Measurements from ENCODE around the gene EIF2D. TPM values are rescaled to one million over a fixed set of nuclear protein-coding genes. Genes with fewer than 3 reads are reported as not detected.

Gene EIF2D
- total and polyA plus RNA-seq, 2 of the 8 experiments (the other 6 are each of a cell fraction or from before 2014, with no cell fraction given) = 36.1 to 37.1 TPM

GRCh38 chr1:206647224-206647623, 35.0 kb upstream of the EIF2D start:
- H3K23ac ChIP-seq (ENCODE audit: insufficient read length) = no peak overlapping the region
- DNase-seq (ENCODE audit: low read depth in 1 of 2, low spot score in 2 of 2) = no peak
- no peak overlapping the region for H4K8ac ChIP-seq (ENCODE audit: extremely low read depth, insufficient read depth, low read length)
- H3K27ac ChIP-seq (ENCODE audit: low read depth, low read length) = no peak overlapping the region
- no peak overlapping the region for H3K14ac ChIP-seq (ENCODE audit: insufficient read length)
- H3K9me3 ChIP-seq (ENCODE audit: insufficient read depth in 2 of 2, low read depth in 1 of 2, low read length in 1 of 2) = no peaks in the 10 kb centered on the region
- no peaks in the 10 kb centered on the region for H3K27me3 ChIP-seq (replicated peaks in 1 of 4; ENCODE audit: control insufficient read depth in 3 of 4, extremely low read depth in 1 of 4, insufficient read depth in 3 of 4, low read length in 3 of 4)
- TF ChIP-seq KDM5A (IDR thresholded peaks at IDR 0.05; ENCODE audit: low read length) = no peak
- TF ChIP-seq TAF7 (optimal IDR thresholded peaks at IDR 0.05; ENCODE audit: borderline replicate concordance, low read depth, low read length) = no peak
- no peak for TF ChIP-seq EGR1 (IDR thresholded peaks at IDR 0.05; ENCODE audit: borderline replicate concordance, low read depth, low read length)
- no peak for TF ChIP-seq RNF2 (IDR thresholded peaks at IDR 0.05; ENCODE audit: borderline replicate concordance, low read depth, low read length, missing control alignments, poor library complexity, severe bottlenecking)
- TF ChIP-seq ZNF274 (IDR thresholded peaks at IDR 0.05; ENCODE audit: borderline replicate concordance, extremely low read depth, low read length) = no peak
- no peak for TF ChIP-seq TEAD4 (IDR thresholded peaks at IDR 0.05; ENCODE audit: low read depth, low read length)
- TF ChIP-seq KDM4A (IDR thresholded peaks at IDR 0.05; ENCODE audit: low read depth, low read length, severe bottlenecking) = no peak
- no peak for TF ChIP-seq SIX5 (IDR thresholded peaks at IDR 0.05; ENCODE audit: low read depth, low read length)
- TF ChIP-seq TBP (IDR thresholded peaks at IDR 0.05; ENCODE audit: low read depth, low read length) = no peak
- TF ChIP-seq HDAC2 (IDR thresholded peaks at IDR 0.05; ENCODE audit: borderline replicate concordance in 1 of 2, low read depth in 2 of 2, low read length in 2 of 2) = no peak
- no peak for TF ChIP-seq RXRA (IDR thresholded peaks at IDR 0.05; ENCODE audit: insufficient read depth, low read depth, low read length)
- no peak for TF ChIP-seq CEBPB (IDR thresholded peaks at IDR 0.05; ENCODE audit: low read depth, low read length)
- TF ChIP-seq RFX5 (IDR thresholded peaks at IDR 0.05; ENCODE audit: borderline replicate concordance, low read depth, low read length) = no peak
- no peak overlapping the region for H3K56ac ChIP-seq (replicated peaks; ENCODE audit: insufficient read length, low read depth, low read length)
- no peaks in the 10 kb centered on the region for H3K23me2 ChIP-seq (ENCODE audit: low read depth, low read length)
- H3K79me1 ChIP-seq (ENCODE audit: low read depth, low read length) = no peaks in the 10 kb centered on the region
- no peak overlapping the region for H2BK20ac ChIP-seq (ENCODE audit: low read length)
- H2AK5ac ChIP-seq (ENCODE audit: low read depth, low read length) = no peak overlapping the region
- no peak overlapping the region for H2BK120ac ChIP-seq (replicated peaks; ENCODE audit: low read depth, low read length)
- CTCF ChIA-PET (ENCODE audit: partially characterized antibody) = interaction anchor here (0.9 to 19.3 kb wide), 9 partner anchors 9 to 162 kb away, joined by 3 to 280 read pairs (median 4); partner anchors contain the start of gene DYRK3
- H3K9ac ChIP-seq (replicated peaks in 1 of 4; ENCODE audit: extremely low read depth in 1 of 4, low read depth in 3 of 4, low read length in 3 of 4) = no peak overlapping the region
- H4K5ac ChIP-seq (ENCODE audit: insufficient read length, low read depth, low read length) = no peak overlapping the region
- H4K20me1 ChIP-seq (replicated peaks in 1 of 2; ENCODE audit: control insufficient read depth in 1 of 2, insufficient read depth in 2 of 2, low read length in 2 of 2) = no peaks in the 10 kb centered on the region
- peaks cover 2 to 3% (median 3%) of the 10 kb centered on the region in 4 experiments; a peak in 4 of 8 replicates for H3K36me3 ChIP-seq (ENCODE audit: control insufficient read depth in 2 of 4, insufficient read depth in 4 of 4, low read length in 3 of 4)
- no peak overlapping the region for H3K4me3 ChIP-seq (ENCODE audit: extremely low read depth in 1 of 4, insufficient read depth in 2 of 4, low read depth in 3 of 4, low read length in 4 of 4)
- POLR2A ChIA-PET (ENCODE audit: partially characterized antibody) = interaction anchor here (1.0 kb wide), 1 partner anchor 11 kb away, joined by 4 read pairs; no protein-coding TSS in a partner anchor
- H4K91ac ChIP-seq (replicated peaks; ENCODE audit: insufficient read length, low read length) = no peak overlapping the region
- H2BK12ac ChIP-seq (ENCODE audit: low read depth, low read length) = no peak overlapping the region
- no peak for FAIRE-seq
- H2BK5ac ChIP-seq (ENCODE audit: low read depth, low read length) = no peak overlapping the region
- H3K4me2 ChIP-seq (ENCODE audit: insufficient read depth in 1 of 2, low read depth in 2 of 2, low read length in 2 of 2) = no peak overlapping the region
- H3K79me2 ChIP-seq (ENCODE audit: control insufficient read depth in 1 of 2, insufficient read depth in 2 of 2, low read length in 2 of 2) = no peaks in the 10 kb centered on the region
- H3K4me1 ChIP-seq (replicated peaks in 1 of 4; ENCODE audit: control insufficient read depth in 3 of 4, insufficient read depth in 4 of 4, low read length in 3 of 4) = peaks cover 0 to 3% (median 1%) of the 10 kb centered on the region in 4 experiments; a peak in 2 of 7 replicates
- no peak overlapping the region for H2BK15ac ChIP-seq (ENCODE audit: low read length)
- no peak overlapping the region for H3K18ac ChIP-seq (ENCODE audit: extremely low read depth, low read length)
- no peak overlapping the region for H2AFZ ChIP-seq (ENCODE audit: low read length)
- H3K4ac ChIP-seq (replicated peaks; ENCODE audit: insufficient read length, low read depth, low read length) = no peak overlapping the region

Measured in H1 (cell line).